ENCODE data around the gene TBX1. TPM values are rescaled to one million over a fixed set of nuclear protein-coding genes. Genes with fewer than 3 reads are reported as not detected.

TBX1 gene
- polyA plus RNA-seq, 3 donors, result not detected

- no peaks in the 10 kb centered on the region for H3K79me2 ChIP-seq (ENCODE audit: insufficient read depth, low read length)
- Mint-ChIP-seq H3K4me3 (no peak overlapping the region), H3K27ac (no peak overlapping the region), H3K27me3 (ENCODE audit: low read depth in 3 of 3) (peaks cover 4 to 14% (median 7%) of the 10 kb centered on the region in 3 donors), H3K36me3 (no peaks in the 10 kb centered on the region), H3K9me3 (peaks cover 0 to 1% (median 0%) of the 10 kb centered on the region in 7 donors), H3K4me1 (no peaks in the 10 kb centered on the region)
- no peak for TF ChIP-seq CTCF (IDR thresholded peaks at IDR 0.05)
- H3K9ac ChIP-seq (ENCODE audit: insufficient read depth, low read length, poor library complexity, severe bottlenecking), result no peak overlapping the region
- no peaks in the 10 kb centered on the region for H3K9me3 ChIP-seq (replicated peaks in 1 of 2; ENCODE audit: control insufficient read depth in 1 of 2, insufficient read depth in 1 of 2, low read length in 2 of 2)
- no peaks in the 10 kb centered on the region for H4K20me1 ChIP-seq (ENCODE audit: insufficient read depth, low read length)
- intact Hi-C loops (cut with micrococcal nuclease), result no loop called here
- no peak overlapping the region for H3K27ac ChIP-seq (ENCODE audit: low read depth in 1 of 2, low read length in 2 of 2)
- H3K4me3 ChIP-seq (replicated peaks in 1 of 3; ENCODE audit: low read depth in 2 of 3, low read length in 3 of 3), result no peak overlapping the region
- H3K4me2 ChIP-seq (replicated peaks; ENCODE audit: extremely low read depth, low read length, poor library complexity, severe bottlenecking), result no peak overlapping the region
- no peak overlapping the region for H2AFZ ChIP-seq (ENCODE audit: insufficient read depth, low read depth, low read length, poor library complexity, severe bottlenecking)
- 90% methylated on average over 24 of the region's 24 CpGs for WGBS (ENCODE audit: insufficient coverage)
- H3K36me3 ChIP-seq (replicated peaks in 1 of 2; ENCODE audit: control insufficient read depth in 1 of 2, insufficient read depth in 2 of 2, low read length in 2 of 2), result no peaks in the 10 kb centered on the region
- H3K27me3 ChIP-seq (ENCODE audit: control insufficient read depth in 2 of 2, insufficient read depth in 2 of 2, low read length in 2 of 2), result peaks cover 0 to 2% of the 10 kb centered on the region in 2 donors
- no peak for DNase-seq
- H3K4me1 ChIP-seq (ENCODE audit: control insufficient read depth in 1 of 2, insufficient read depth in 2 of 2, low read length in 2 of 2), result no peaks in the 10 kb centered on the region
Observed at GRCh38 chr22:19745155-19746101, 15.2 kb upstream of the TBX1 start.

- Histone ChIP-seq H2AFZ (ENCODE audit: insufficient read depth, low read depth, low read length, poor library complexity, severe bottlenecking) (no peak overlapping the region), H3K79me2 (ENCODE audit: insufficient read depth, low read length) (no peaks in the 10 kb centered on the region), H3K9ac (ENCODE audit: insufficient read depth, low read length, poor library complexity, severe bottlenecking) (no peak overlapping the region), H4K20me1 (ENCODE audit: insufficient read depth, low read length) (no peaks in the 10 kb centered on the region), H3K4me1 (ENCODE audit: control insufficient read depth in 1 of 2, insufficient read depth in 2 of 2, low read length in 2 of 2) (no peaks in the 10 kb centered on the region), H3K27ac (ENCODE audit: low read depth in 1 of 2, low read length in 2 of 2) (no peak overlapping the region), H3K4me3 (replicated peaks in 1 of 3; ENCODE audit: low read depth in 2 of 3, low read length in 3 of 3) (no peak overlapping the region), H3K36me3 (replicated peaks in 1 of 2; ENCODE audit: control insufficient read depth in 1 of 2, insufficient read depth in 2 of 2, low read length in 2 of 2) (no peaks in the 10 kb centered on the region), H3K9me3 (replicated peaks in 1 of 2; ENCODE audit: control insufficient read depth in 1 of 2, insufficient read depth in 1 of 2, low read length in 2 of 2) (no peaks in the 10 kb centered on the region), H3K4me2 (replicated peaks; ENCODE audit: extremely low read depth, low read length, poor library complexity, severe bottlenecking) (no peak overlapping the region), H3K27me3 (ENCODE audit: control insufficient read depth in 2 of 2, insufficient read depth in 2 of 2, low read length in 2 of 2) (peaks cover 0 to 6% of the 10 kb centered on the region in 2 donors)
- intact Hi-C loops (cut with micrococcal nuclease), result no loop called here
- H3K4me1 Mint-ChIP-seq, result no peaks in the 10 kb centered on the region
- no peak overlapping the region for H3K27ac Mint-ChIP-seq
- peaks cover 0 to 1% (median 0%) of the 10 kb centered on the region in 7 donors for H3K9me3 Mint-ChIP-seq
- peaks cover 4 to 24% (median 7%) of the 10 kb centered on the region in 3 donors for H3K27me3 Mint-ChIP-seq (ENCODE audit: low read depth in 3 of 3)
- TF ChIP-seq CTCF (IDR thresholded peaks at IDR 0.05), result no peak
- no peak for DNase-seq
- no peaks in the 10 kb centered on the region for H3K36me3 Mint-ChIP-seq
- whole genome bisulfite sequencing (ENCODE audit: insufficient coverage), result 94% methylated on average over 13 of the region's 13 CpGs
- no peak overlapping the region for H3K4me3 Mint-ChIP-seq
Observed at GRCh38 chr22:19746726-19747125, 13.9 kb upstream of the TBX1 start.

All from CD14-positive monocyte (primary cell).